NCI-H748 (cell line): Measurements from ENCODE around the gene CEP128.

Experiments used
- DNase-seq: peaks from one replicate; lab custom pipeline; 2025; ENCODE audit not compliant: unreplicated experiment; lab: John Stamatoyannopoulos, UW

CEP128 gene

DNA sequence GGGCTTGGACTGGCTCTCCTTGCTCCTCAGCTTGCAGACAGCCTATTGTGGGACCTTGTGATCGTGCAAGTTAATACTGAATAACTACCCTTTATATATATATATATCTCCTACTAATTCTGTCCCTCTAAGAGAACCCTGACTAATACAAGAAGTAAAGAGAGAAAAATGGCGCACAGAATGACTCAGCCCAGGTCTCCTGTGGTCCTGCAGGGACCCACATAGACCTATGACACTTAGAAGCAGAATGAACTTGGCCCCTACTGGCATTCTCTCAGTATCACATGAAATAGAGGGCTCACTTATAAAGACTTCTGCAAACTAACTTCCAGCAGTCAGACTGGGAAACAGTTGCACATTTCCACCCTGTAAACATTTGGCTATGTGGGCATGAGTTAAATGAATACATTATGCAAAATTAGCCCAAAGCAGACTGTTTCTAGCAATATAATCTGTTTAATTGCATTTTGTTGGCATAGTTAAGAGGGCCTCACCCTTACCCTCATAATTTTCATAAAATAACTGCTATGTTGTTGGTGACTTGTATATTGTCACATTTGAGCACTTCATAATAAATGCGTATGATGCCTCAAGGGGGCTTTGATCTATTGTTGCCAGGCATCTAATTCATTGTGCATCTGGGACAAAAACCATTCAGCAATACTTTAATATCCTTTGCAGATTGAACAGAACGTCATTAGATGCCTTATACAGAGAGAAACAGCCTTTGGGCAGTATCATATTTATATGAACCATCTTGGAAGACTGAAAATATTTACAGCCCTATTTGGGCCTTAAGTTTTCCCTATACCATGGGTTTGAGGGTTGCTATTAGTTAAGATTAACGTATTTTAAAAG is 380.5 kb downstream of the CEP128 start:
- DNase-seq: no peak

DNA sequence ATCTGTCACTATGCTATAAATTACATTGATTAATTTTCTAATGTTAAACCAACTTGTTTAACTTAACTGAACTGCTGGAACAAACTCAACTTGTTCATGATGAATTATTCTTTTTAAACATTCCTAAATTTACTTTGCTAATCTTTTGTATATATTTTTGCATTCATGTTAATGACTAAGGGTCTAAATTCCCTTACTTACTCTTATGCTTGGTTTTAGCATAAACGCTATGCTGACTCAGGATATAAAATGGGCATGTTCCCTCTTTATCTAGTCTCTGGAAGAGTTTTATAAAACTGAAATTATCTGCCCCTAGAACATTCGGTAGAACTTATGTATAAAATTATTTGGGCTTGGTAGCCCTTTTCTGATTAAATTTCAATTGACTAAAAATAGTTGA is 387.4 kb downstream of the CEP128 start:
- no peak for DNase-seq

DNA sequence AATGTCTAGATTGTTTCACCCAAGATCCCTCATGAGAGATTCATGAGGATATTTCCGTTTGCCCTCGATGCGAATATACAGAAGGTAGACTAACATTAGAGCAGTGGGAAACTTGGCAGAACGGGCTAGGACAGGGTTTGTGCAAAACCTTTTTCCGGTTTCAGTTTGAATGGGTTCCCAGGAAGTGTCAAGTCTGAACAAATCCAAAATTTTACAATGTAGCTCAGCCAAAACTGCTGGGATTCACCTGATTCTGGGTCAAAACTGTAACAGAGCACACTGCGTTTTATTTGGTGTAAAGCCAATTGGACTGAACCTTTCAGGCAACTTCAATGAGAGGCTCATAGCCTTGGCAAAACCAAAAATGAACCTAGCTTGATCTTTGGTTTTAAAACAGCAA is 392.4 kb downstream of the CEP128 start:
- DNase-seq: no peak

DNA sequence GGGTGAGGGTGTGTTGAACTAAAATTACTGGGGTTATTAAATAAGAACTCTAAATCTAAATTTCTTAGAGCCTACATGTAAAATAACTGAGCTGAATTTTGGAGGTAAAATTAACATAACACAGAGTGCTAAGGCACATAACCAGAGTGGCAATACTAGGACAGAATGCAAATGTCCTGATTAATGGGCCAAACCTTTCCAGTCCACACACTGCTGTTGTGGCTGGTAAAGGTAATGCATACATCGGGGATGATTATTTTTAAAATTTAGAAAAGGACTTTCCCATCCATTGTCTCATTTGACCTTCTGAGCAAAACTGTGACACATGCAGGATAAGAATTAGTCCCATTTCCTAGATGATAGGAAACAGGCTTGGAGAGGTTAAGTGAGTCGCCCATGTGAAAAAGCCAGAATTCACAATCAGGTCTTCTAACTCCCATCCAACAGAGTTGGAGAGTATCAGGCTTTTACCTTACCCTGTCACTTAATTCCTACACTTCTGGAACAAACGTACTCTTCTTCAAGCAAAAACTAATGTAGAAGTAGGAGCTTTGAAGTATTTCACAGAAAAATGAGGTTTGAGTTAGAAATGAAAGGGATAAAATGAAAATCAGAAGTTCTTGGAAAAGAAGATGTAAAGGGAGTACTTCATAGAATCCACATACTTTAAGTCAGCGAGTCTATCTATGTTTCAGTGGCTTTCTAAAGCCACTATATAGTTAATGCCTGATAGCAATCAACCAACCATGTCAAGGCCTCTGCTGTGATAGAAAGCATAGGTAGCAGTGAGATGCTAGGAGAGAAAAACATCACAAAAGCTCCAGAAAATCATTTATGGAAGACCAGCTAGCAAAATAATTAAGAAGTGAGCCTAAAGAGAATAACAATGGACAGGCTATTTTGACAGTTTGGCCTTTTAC is 395.3 kb downstream of the CEP128 start:
- DNase-seq: no peak

DNA sequence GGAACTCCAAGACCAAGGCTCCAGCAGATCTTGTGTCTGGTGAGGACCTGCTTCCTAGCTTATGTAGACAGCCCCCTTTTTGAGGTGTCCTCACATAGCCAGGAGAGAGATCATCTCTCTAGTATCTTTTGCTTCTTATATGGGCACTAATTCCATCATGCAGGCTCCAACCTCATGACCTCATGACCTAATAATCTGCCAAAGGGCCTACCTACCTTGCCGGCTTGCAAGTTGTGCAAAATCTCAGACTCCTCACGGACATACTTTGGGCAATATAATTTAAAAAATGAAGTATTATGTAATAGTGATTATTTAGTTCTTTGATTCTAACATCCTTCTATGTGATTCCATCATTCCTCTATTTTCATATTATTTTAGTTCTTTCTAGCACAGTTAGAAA is 397.2 kb downstream of the CEP128 start:
- no peak for DNase-seq

DNA sequence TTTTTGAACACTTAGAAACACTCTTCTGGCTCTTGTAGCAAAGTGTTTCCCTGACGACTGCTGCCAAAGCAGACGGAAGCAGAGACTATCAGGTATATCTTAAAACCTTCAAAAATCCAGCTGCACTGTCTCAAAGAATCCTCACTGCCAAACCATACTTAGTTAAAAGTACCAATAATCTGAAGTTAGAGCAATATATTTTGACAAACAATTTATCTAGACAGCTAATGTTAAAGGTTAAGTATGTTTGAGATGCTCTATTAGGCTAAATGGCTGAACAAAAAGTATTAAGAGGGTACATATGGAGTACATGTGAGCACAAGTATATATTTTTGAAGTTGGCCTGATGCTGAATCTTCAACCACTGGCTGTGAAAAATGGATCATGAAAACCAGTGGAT is 398.3 kb downstream of the CEP128 start:
- no peak for DNase-seq

DNA sequence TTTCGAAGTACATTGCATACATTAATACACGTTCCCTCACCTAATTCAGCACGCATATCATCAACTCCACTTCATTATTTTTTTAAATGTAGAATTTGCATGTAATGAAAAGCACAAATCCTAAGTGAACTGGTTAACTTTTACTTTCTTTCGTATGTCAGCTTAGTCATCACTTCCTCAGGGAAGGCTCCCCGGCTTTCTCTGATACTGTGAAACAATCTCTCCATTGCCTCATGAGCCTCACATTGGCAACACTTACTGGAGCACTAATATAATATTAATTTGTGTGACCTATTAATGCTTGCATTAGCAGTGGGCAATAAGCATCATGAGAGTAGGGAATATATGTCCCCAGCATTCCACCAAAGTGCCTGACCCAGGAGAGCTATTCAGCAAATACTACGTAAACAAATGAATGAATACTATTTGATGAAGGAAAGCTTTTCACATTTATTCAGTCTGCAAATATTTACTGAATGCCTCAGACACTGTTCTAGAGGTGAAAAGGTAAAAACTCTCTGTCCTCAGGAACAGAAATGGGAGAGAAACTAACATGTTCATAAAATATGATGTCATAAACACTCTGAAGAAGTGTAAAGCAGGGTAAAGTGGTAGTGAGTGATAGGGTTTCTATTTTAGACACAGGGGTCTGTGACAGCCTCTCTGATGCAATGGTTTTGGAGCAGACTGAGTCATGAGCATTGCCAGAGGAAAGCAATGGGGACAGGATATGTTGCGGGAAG is 402.7 kb downstream of the CEP128 start:
- no peak for DNase-seq

DNA sequence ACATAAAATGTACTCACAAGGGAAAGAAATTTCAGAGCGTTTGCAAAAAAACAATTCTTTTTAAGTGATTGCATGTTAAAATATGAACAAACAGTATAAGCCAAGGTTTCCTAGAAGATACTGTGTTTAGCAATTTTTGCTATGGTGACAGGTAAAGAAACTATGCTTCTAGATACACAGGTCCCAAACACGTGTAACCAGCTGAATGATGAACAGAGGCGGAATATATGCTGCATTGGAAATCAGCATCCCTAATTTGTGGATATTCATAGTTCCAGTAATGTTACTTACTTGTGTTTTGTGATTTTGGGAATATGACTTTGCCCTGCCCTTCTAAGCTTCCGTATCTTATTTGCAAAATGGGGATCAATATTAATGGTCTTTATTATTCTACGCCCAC is 403.9 kb downstream of the CEP128 start:
- DNase-seq: no peak

DNA sequence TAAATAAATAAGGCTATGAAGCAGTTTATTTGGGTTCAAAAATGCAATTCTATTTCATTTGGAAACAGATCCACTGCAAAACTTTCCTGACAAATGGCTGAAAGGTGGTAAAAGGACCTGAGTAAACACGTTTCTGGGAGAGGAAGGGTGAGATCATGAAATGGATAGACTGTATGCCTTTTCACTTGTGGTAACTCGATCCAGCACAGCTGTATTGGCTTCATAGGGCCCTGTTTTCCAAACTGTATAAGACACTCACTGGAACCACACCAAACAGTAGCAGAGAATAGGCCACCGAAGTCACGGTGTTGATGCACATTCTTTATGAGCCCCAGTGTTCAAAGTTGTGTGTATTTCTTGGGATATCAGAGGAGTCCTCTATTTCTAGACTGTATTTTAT is 405.1 kb downstream of the CEP128 start:
- peak; percentile 5 for DNase-seq

DNA sequence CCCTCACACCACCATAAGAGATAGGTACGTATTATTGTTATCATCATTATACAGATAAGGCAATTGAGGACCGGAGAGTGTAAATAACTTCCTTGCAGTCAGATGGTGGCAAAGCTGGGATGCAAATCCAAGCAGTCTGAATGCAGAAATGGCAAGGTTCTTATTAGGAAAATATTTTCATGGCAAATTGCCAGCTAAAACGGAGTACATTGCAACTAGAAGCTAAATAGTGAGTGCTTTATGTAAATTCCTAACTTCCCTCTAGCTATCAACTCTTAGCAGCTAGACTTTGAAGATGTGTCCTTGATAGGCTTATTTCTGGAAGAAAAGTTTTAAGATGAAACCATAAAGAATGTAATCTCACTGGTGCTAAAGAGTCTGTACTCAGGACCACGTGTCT is 406.4 kb downstream of the CEP128 start:
- no peak for DNase-seq

DNA sequence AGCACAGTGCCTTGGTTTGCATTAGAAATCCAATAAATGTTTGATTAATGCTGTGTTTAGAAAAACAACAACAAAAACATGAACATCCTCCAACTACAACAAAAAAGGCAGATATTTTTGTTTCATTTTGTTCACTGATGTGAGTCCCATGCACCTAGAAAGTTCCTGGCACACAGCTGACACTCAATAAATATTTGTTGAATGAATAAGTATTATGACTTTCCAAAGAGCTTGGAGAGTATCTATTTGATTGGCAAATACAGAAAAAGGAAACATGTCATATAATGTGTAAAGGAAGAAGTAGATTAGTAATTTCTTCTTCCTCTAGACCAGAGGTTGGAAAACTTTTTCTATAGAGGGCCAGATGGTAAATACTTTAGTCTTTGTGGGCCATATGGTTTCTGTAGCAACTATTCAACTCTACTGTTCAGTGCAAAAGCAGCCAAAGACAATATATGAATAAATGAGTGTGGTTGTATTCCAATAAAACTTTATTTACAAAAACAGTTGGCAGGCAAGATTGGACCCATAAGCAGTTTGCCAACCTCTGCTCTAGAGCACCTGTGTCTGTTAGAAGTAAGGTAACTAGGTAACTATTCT is 417.9 kb downstream of the CEP128 start:
- DNase-seq: no peak

DNA sequence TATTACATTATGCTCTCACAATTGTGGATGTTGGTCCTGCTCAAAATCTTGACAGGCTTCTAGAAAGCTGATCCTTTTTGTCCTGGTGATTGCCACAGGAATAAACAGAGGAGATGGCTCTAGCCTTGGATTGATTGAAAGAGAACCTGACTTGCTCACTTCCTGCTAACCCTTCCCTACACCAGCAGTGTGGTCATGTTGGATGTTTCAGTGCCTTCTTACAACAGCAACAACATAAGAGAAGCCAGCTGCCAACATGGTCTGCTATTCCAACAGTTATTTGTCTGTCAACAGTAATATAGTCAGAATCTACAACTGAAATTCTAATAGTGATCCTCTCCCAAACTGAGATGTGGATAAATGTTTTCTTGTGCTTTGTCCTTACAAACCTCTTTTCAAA is 418.6 kb downstream of the CEP128 start:
- DNase-seq: no peak

DNA sequence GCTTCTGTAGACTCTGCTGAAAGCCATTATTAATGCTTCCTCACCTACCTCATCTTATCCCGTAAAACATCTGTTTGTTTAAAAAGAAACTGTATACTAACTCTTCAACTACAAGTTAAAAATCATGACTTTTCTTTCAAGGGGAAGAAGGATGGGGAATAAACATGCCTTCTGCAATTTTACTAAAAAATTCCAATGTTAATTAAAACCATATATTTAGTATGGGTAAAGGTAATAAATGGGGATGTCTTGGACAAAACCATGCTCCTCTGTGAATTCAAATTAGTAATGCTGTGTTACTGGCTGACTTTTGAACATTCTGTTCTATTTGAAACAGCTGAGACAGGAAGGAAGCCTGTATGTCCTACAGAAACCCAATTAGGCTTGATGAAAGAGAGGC is 419.1 kb downstream of the CEP128 start:
- no peak for DNase-seq

DNA sequence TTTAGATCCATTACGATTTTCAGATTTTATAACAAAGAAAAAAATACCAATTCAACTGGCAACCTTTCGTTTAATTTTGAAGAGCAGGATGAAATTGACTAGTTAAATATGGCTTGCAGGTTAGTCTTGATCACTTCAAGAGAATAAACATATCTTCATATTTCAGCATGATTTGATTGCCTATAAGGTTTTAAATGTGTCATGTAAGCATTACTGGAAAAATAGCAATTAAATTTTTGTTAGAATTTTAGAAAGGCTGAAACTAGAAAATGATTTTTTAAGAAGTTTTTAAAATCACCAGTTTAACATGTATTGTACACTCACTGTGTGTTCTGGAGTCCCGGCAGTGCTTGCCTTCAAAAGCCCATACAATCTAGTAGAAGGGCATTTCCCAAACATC is 420.1 kb downstream of the CEP128 start:
- DNase-seq: no peak

DNA sequence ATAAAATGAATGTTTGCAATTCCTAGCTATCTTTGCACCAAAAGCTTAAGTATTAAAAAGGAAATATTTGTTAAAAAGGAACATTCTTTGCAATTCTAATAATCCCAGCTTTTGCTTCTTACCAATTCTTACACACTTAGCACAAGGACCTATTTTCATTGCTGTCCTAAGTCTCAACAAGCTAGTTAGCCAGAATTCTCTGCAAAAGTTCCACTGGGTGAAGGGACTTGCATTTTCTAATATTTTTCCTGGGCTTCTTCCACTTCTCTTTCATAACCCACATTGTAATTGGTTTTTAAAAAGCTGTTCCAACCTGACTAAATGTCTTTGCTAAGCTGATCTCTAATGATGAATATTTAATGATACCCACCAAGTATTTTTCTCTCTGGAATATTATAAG is 422.5 kb downstream of the CEP128 start:
- DNase-seq: no peak

DNA sequence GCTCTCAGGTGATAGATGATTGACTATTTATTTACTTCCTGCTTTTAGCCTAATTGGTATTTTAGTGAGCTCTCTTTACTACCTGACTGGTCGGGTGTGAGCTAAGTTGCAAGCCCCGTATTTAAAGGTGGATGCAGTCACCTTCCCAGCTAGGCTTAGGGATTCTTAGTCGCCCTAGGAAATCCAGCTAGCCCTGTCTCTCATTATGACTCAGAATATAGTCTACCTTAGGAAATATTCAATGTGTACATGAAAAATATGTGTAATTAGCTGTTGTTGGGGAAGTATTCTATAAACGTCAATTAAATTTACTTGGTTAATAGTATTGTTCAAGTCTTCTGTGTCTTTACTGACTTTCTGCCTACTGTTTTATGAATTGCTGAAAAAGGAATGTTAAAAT is 423.4 kb downstream of the CEP128 start:
- DNase-seq: no peak

DNA sequence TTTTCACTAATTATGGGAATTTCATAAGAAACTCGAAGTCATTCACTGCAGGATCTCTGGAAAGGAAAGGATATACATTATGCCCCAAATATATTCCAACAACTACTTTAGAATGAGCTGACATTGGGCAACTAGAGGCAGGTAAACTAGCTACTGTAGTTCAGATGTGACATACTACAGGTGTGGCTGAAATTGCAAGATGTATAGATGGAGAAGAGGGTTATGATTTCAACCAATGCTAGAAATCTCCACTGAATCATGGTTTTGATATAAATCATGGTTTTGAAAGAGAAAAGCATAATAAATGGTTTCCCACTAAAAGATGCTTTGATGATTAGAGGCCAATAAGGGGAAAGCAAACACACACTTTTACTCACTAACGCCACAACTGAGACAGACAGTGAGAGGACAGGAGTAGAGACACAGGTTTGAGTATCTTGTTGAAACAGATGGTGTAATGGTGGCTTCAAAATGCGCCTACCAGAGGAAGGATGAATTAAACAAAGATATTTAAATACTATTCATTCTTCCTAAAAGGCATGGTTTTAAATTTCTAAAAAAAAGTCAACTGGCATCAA is 434.2 kb downstream of the CEP128 start:
- no peak for DNase-seq

DNA sequence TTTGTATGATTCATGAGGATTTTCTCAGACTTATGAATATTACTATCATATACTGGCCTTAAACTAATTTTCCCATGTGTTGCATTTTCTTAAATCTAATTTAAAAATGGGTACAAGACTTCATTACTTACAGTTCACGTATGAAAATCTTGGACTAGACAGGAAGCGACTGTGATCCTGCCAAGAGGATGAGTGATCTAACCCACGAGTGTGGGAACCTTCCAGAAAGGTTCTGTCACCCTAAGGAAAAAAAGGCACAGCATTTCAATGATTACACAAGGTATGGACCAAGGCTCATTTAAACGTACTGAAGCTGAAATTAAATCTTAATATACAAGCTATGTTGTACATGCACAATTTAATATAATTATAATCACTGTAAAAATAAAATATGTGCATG is 436.8 kb downstream of the CEP128 start:
- no peak for DNase-seq

DNA sequence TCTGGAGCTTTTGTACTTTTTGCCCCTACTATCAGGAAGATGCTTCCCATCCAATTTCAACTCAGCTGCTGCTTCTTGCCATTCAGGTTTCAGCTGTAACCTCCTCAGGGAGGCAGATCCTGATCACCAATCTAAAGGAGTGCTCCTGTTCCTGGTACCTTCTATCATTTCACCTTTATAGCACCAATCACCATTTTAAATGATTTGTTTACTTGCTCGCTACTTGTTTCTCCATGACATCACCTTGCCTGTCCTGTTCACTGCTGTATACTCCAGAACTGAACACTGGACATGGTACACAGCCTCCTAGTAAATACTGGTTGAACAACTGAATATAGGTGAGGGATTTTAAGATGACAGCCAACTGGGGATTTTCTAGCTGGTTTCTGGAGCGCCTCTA is 443.0 kb downstream of the CEP128 start:
- DNase-seq: no peak

DNA sequence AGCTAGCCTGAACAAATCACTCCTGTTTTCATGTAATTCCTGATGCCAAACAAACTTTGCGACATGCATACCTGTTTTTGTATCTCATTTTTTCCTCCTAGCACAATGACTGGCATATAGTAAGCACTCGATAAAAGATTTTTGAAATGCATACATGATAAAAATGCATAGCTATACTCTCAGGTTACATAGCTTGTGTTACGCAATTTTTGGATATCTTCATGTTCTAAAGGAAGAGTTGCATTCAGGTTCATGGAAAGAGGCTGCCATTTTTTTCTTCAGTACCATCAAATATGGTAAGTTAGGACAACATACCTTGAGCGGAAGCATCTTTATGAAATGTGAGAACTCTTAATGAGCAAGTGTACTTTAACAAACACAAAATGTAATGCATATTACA is 445.4 kb downstream of the CEP128 start:
- no peak for DNase-seq

DNA sequence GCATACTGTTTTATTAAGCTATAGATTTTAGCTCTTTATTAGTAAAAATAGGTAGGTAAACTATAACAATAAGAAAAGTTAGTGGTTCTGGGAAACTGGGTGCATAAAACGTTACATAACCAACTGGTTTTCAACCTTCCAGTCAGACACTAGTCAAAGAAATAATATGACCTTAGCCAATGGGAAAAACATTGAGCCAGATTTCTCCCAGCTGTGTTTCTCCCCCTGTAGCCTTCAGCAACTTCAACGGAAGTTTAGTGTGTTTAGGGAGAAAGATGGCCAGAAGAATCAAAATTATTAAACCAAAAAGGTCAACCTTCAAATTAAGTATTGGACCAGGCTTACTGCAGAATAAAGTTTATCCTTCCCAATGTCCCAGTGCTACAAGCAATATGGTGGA is 446.8 kb downstream of the CEP128 start:
- DNase-seq: no peak
